ENCODE results near the gene SPSB2.

- TF ChIP-seq, protein P1, sequence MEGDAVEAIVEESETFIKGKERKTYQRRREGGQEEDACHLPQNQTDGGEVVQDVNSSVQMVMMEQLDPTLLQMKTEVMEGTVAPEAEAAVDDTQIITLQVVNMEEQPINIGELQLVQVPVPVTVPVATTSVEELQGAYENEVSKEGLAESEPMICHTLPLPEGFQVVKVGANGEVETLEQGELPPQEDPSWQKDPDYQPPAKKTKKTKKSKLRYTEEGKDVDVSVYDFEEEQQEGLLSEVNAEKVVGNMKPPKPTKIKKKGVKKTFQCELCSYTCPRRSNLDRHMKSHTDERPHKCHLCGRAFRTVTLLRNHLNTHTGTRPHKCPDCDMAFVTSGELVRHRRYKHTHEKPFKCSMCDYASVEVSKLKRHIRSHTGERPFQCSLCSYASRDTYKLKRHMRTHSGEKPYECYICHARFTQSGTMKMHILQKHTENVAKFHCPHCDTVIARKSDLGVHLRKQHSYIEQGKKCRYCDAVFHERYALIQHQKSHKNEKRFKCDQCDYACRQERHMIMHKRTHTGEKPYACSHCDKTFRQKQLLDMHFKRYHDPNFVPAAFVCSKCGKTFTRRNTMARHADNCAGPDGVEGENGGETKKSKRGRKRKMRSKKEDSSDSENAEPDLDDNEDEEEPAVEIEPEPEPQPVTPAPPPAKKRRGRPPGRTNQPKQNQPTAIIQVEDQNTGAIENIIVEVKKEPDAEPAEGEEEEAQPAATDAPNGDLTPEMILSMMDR (conservative IDR thresholded peaks at IDR 0.05) = no peak
- TF ChIP-seq ZFX (IDR thresholded peaks at IDR 0.05) = no peak
Observed at GRCh38 chr12:6894321-6894720, 21.2 kb upstream of the SPSB2 start.

Measured in C4-2B (cell line).